Hypothalamus (tissue), 51 donors: ENCODE data around the gene ITGAD.
"Not testable (repeated sequence)": the region's sequence is repeated elsewhere in the genome, so short reads cannot be mapped to it uniquely, and the experiment has no call there.

Experiments used
- DNase-seq, 51 donors: peaks; one replicate each; lab custom pipeline; 2025; lab: John Stamatoyannopoulos, UW

Gene ITGAD

DNA sequence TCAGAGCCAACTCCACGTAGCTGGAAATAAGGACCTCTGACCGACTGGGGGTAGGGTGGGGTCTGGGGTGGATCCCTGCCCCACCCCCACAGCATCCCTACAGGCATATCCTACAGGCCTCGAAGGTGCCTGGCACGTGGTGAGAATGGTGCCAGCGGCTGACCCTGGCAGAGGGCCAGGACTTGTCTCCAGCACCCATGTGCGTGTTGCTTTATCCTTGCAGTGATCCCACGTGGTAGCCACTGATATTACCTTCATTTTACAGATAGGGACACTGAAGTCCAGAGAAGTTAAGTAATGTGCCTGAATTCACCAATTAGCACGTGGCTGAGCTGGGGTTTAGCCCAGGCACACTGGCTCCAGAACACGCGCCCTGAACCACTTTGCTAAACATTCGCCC lies 8.3 kb downstream of the ITGAD start:
- no peak for DNase-seq

GRCh38 chr16:31402687-31403086 lies 9.6 kb downstream of the ITGAD start:
- no peak for DNase-seq

DNA sequence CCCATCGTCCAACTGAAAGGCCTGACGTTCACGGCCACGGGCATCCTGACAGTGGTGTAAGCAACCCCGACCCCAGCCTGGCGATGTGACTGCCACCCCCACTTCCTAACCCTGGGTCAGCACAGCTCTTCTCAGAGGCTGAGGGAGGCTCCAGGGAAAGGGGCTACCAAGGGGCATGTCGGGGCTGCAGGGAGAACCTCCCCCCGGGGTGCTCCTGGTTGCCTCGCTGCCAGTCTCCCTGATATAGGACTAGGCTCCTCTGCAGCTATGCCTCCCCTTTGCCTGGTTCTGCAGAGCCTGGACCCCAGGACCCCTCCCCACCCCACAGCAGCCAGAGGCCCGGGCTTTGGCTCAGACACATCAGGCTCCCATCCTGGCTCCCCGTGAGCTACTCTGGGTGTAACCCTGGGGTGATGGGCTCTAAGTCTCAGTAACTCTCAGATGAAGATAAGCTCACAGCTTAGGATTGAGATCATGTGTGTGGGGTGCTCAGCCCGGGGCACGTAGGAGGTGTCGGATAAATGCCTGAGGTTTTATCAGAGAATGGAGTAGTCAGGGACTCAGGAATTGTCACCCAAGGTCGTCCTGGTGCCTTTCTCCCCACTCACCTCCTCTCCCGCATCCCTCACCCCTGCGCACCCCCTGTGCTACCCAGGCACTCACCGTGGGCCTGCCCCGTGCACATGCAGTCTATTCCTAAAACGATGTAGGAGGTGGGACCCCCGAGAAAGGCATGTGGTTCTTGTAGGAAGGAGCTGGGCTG lies 10.6 kb downstream of the ITGAD start:
- no peak for DNase-seq

GRCh38 chr16:31404353-31405064 lies 11.4 kb downstream of the ITGAD start:
- no peak for DNase-seq

DNA sequence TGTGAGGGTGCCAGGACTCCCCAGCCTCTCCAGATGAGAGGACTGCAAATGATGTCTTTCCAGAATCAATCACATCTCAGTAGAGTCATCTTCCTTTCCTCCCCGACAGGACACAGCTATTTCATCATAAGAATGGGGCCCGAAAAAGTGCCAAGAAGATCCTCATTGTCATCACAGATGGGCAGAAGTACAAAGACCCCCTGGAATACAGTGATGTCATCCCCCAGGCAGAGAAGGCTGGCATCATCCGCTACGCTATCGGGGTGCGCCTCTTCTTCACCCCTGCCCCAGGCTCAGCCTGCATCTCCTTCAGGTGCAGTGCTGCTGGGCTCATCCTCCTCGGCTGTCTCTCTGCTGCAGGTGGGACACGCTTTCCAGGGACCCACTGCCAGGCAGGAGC lies 14.3 kb downstream of the ITGAD start:
- DNase-seq = no peak

DNA sequence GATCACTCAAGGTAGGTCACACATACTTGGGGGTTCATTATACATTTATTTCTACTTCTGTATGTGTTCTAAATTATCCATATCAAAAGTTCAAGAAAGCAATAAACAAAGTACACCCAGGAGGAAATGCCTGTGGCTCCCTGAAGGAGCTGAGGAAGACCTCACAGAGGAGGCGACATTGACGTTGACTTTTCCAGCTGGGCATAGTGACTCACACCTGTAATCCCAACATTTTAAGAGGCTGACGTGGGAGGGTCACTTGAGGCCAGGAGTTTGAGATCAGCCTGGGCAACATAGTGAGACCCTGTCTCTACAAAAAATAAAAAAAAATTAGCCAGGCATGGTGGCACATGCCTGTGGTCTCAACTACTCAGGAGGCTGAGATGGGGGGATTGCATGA lies 16.3 kb downstream of the ITGAD start:
- no peak for DNase-seq

- DNase-seq = no peak
Observed at GRCh38 chr16:31410082-31410481, 16.9 kb downstream of the ITGAD start.

GRCh38 chr16:31411024-31411844 lies 18.1 kb downstream of the ITGAD start:
- no peak for DNase-seq

- no peak for DNase-seq
Observed at GRCh38 chr16:31412750-31413149, 19.6 kb downstream of the ITGAD start.

- DNase-seq = no peak
Observed at GRCh38 chr16:31413381-31413780, 20.2 kb downstream of the ITGAD start.

GRCh38 chr16:31413943-31414342 lies 20.8 kb downstream of the ITGAD start:
- no peak for DNase-seq

- DNase-seq = no peak
Observed at GRCh38 chr16:31414706-31415105, 21.6 kb downstream of the ITGAD start.

- DNase-seq = no peak
Observed at GRCh38 chr16:31416371-31416770, 23.2 kb downstream of the ITGAD start.

DNA sequence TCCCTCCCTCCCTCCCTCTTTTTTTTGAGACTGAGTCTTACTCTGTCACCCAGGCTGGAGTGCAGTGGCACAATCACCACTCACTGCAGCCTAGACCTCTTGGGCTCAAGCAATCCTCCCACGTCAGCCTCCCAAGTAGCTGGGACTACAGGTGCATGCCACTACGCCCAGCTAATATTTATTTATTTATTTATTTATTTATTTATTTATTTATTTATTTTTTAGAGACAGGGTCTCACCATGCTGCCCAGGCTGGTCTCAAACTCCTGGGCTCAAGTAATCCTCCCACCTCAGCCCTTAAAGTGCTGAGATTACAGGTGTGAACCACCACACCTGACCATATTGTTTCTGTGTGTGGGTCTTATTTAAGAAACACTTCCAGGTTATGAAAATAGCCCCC lies 23.9 kb downstream of the ITGAD start:
- DNase-seq = not testable (repeated sequence)

- no peak for DNase-seq
Observed at GRCh38 chr16:31417916-31418315, 24.8 kb downstream of the ITGAD start.

GRCh38 chr16:31420037-31420436 lies 26.9 kb downstream of the ITGAD start:
- DNase-seq = no peak

DNA sequence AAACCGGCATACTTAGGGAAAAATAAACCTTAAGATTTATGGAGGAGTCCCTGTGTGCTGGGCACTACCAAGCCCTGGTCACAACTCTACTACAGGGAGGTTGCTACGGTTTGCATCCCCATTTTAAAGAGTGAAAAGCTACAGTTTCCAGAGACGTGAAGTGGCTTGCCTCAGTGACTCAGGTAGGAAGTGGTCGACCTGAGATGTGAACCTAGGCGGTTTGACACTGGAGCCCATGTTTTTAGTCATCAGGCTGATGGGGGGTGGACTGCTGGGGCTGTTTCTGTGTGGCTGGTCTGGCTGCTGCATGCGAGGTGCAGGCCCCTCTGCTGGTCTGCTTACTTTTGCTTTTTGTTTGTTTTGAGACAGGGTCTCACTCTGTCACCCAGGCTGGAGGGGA lies 28.5 kb downstream of the ITGAD start:
- no peak for DNase-seq

- no peak for DNase-seq
Observed at GRCh38 chr16:31423241-31423640, 30.1 kb downstream of the ITGAD start.

- no peak for DNase-seq
Observed at GRCh38 chr16:31423801-31424200, 30.7 kb downstream of the ITGAD start.

DNA sequence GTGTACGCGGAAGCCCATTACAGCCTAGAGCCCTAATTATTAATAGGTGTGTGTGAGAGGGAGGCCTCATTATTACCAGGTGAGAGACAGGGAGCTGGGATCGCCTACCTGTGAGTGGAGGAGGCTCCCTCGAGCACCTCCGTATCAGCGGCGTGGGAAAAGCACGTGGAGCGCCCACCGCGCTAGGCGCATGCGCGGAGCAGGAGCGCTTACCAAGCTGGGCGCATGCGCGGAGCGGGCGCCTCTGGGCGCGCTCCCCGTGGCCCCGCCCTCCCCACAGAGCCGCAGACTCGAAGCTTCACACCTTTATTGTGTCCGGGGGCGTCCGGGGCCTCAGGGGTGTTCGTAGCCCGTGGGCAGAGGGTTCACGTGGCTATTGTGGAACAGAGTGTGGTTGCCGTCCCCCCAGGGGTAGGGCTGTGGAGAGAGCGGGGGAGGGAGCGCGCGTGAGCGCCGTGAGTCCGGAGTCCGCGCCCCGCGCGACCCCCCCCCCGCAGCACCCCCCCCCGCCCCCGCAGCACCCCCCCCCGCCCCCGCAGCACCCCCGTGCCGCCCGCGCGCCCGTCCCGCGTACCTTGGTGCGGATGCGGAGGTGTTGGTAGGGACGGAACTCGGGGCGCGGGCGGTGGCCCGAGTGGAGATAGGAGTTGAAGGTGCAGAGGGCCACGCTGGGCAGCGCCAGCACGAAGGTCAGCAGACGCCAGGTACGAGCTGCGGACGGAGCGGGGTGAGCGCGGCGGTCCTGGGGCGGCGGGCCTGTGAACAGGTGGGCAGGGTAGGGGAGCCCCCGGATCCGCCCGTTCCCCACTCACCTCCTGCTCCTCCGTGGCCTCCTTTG lies 34.5 kb downstream of the ITGAD start:
- DNase-seq = peak in 40 of 51 donors; percentile 9 to 71 (median 28)

DNA sequence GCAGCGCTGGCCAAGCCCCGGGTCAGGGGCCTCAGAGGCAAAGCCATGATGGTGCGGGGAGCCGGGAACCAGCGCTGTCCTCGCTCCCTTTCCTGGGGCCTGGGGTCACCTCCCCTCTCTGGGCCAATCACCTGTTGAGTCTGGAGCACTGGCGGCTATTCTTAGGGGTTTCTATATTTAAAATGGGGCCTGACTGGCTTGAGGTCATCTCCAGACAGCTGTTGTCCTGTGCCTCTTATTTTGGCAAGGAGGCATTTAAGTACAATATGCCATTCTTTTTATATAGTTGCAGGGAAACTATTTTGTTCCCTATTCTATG lies 35.1 kb downstream of the ITGAD start, which contains the start of gene COX6A2:
TSS of gene COX6A2 (minus strand) at position 82 of the 319 bp plus-strand sequence. CDS start at position 47, 35 bp downstream.
- DNase-seq = no peak
